Measurements from ENCODE around the gene CFAP61. TPM values are rescaled to one million over a fixed set of nuclear protein-coding genes. Genes with fewer than 3 reads are reported as not detected.

CFAP61 gene
- total and polyA plus RNA-seq, 2 experiments from 2014 or later: 0.21 TPM; not detected in 1

- TF ChIP-seq REST (IDR thresholded peaks at IDR 0.05; ENCODE audit: unreplicated experiment): no peak
Observed at GRCh38 chr20:20331156-20331555, 278.8 kb downstream of the CFAP61 start (continued).

GRCh38 chr20:20331817-20332216, 279.5 kb downstream of the CFAP61 start:
- Histone ChIP-seq H3K36me3 (ENCODE audit: insufficient read depth) (no peaks in the 10 kb centered on the region), H3K9me2 (ENCODE audit: insufficient read depth) (no peaks in the 10 kb centered on the region), H3K27me3 (ENCODE audit: insufficient read depth) (no peaks in the 10 kb centered on the region), H3K4me2 (no peak overlapping the region), H4K20me1 (replicated peaks; ENCODE audit: insufficient read depth) (no peaks in the 10 kb centered on the region), H3F3A (replicated peaks; ENCODE audit: low read depth) (no peaks in the 10 kb centered on the region), H3K27ac (ENCODE audit: low read depth) (no peak overlapping the region), H3K79me2 (replicated peaks; ENCODE audit: insufficient read depth) (no peaks in the 10 kb centered on the region), H3K4me3 (no peak overlapping the region), H3K4me1 (ENCODE audit: insufficient read depth) (no peaks in the 10 kb centered on the region), H2AFZ (peak overlapping the region; percentile 90)
- DNase-seq (ENCODE audit: low spot score): no peak
- no peak for ATAC-seq
- 0 out of 3 replicates have a peak, but pooled peaks cover 4% of the 10 kb centered on the region for H3K9me3 Mint-ChIP-seq
- H3K36me3 Mint-ChIP-seq (ENCODE audit: low read depth): no peaks in the 10 kb centered on the region
- no peaks in the 10 kb centered on the region for H3K4me1 Mint-ChIP-seq
- H3K27me3 Mint-ChIP-seq (ENCODE audit: insufficient read depth, low read depth, poor library complexity): peaks cover 4% of the 10 kb centered on the region
- no peak overlapping the region for H3K27ac Mint-ChIP-seq
- no peak overlapping the region for H3K4me3 Mint-ChIP-seq
- TF ChIP-seq ZNF114 (CRISPR knock-in tag; IDR thresholded peaks at IDR 0.05) (no peak), NANOG (IDR thresholded peaks at IDR 0.05; ENCODE audit: borderline replicate concordance) (no peak), POLR2AphosphoS5 (IDR thresholded peaks at IDR 0.05; ENCODE audit: low read depth) (no peak), ZNF462 (CRISPR knock-in tag; IDR thresholded peaks at IDR 0.05) (no peak), ETS1 (IDR thresholded peaks at IDR 0.05) (no peak), CREB1 (CRISPR knock-in tag; IDR thresholded peaks at IDR 0.05; ENCODE audit: low read depth) (no peak), REST (IDR thresholded peaks at IDR 0.05; ENCODE audit: unreplicated experiment) (no peak), JUNB (IDR thresholded peaks at IDR 0.05; ENCODE audit: unreplicated experiment) (no peak), EZH2phosphoT487 (IDR thresholded peaks at IDR 0.05; ENCODE audit: unreplicated experiment) (no peak), ZNF331 (CRISPR knock-in tag; IDR thresholded peaks at IDR 0.05; ENCODE audit: low read depth) (no peak), EZH2 (IDR thresholded peaks at IDR 0.05; ENCODE audit: low read depth, unreplicated experiment) (no peak)

Measured in GM23338 (cell line).